Choroid plexus epithelial cell (primary cell): ENCODE data around the gene TTC4.
A peak's percentile ranks its signal among the peaks of the same experiment; 100 is the strongest.

Source experiments
- DNase-seq: peaks from one replicate; pipeline ENCODE4 v3.0.0-alpha.2; 2010; ENCODE audit warnings: low read depth
- H3K4me3 ChIP-seq: 2 replicates; pipeline ENCODE4 v1.5.1; 2011; ENCODE audit warnings: low read depth, mild to moderate bottlenecking, control low read depth, low read length, moderate library complexity
- TF ChIP-seq, protein P1 (sequence below): conservative IDR thresholded peaks from 2 replicates; pipeline ENCODE4 v1.5.1; 2011; ENCODE audit warnings: low read depth, mild to moderate bottlenecking, control low read depth, inconsistent platforms, low read length, moderate library complexity

TTC4 gene, protein sequence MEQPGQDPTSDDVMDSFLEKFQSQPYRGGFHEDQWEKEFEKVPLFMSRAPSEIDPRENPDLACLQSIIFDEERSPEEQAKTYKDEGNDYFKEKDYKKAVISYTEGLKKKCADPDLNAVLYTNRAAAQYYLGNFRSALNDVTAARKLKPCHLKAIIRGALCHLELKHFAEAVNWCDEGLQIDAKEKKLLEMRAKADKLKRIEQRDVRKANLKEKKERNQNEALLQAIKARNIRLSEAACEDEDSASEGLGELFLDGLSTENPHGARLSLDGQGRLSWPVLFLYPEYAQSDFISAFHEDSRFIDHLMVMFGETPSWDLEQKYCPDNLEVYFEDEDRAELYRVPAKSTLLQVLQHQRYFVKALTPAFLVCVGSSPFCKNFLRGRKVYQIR

GRCh38 chr1:54715493-54716298 is at the start of gene TTC4:
TSS of gene TTC4 (plus strand) at chr1:54715861. CDS start at chr1:54715909, 48 bp downstream.
- TF ChIP-seq, protein P1, sequence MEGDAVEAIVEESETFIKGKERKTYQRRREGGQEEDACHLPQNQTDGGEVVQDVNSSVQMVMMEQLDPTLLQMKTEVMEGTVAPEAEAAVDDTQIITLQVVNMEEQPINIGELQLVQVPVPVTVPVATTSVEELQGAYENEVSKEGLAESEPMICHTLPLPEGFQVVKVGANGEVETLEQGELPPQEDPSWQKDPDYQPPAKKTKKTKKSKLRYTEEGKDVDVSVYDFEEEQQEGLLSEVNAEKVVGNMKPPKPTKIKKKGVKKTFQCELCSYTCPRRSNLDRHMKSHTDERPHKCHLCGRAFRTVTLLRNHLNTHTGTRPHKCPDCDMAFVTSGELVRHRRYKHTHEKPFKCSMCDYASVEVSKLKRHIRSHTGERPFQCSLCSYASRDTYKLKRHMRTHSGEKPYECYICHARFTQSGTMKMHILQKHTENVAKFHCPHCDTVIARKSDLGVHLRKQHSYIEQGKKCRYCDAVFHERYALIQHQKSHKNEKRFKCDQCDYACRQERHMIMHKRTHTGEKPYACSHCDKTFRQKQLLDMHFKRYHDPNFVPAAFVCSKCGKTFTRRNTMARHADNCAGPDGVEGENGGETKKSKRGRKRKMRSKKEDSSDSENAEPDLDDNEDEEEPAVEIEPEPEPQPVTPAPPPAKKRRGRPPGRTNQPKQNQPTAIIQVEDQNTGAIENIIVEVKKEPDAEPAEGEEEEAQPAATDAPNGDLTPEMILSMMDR: no peak
- DNase-seq: peak; percentile 79
- H3K4me3 ChIP-seq: peak within 1 kb of the TSS; percentile 96

DNA sequence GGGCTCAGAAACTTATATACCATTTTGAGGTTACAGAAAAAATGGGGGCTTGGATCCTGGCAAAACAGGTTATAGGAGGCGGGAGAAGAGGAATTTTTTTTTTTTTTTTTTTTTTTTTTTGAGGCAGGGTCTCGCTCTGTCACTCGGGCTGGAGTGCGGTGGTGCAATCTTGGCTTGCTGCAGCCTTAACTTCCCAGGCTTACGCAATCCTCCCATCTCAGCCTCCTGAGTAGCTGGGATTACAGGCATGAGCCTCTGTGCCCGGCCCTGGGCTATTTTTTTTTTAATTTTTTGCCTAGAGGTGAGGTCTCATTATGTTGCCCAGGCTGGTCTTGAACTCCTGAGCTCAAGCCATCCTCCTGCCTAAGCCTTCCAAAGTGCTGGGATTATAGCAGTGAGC is 49.3 kb upstream of the TTC4 start:
- no peak for DNase-seq
- no peak overlapping the region for H3K4me3 ChIP-seq
- TF ChIP-seq, protein P1: no peak

- TF ChIP-seq, protein P1: no peak
- DNase-seq: no peak
- H3K4me3 ChIP-seq: no peak overlapping the region
Measured at GRCh38 chr1:54667797-54668196, 47.9 kb upstream of the TTC4 start.

DNA sequence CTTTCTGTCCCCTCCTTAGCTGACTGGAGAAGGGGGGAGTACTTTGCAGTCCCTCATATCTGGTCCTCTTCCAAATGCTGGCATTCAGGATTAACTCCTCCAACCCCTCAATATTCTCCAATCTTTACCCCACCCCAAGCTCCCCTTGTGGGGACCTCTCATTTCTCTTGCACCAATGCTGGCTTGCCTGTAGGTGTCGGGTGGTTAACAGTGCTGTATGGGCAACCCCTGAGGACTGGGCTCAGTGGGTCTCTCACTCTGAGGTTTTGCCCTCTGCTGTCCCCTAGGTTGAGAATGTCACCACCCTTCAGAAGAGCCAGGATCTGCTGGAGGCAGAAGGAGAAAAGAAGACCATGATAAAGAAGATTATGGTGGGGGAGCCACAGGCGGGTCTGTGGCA is 47.1 kb upstream of the TTC4 start:
- DNase-seq: no peak
- no peak overlapping the region for H3K4me3 ChIP-seq
- TF ChIP-seq, protein P1: no peak

DNA sequence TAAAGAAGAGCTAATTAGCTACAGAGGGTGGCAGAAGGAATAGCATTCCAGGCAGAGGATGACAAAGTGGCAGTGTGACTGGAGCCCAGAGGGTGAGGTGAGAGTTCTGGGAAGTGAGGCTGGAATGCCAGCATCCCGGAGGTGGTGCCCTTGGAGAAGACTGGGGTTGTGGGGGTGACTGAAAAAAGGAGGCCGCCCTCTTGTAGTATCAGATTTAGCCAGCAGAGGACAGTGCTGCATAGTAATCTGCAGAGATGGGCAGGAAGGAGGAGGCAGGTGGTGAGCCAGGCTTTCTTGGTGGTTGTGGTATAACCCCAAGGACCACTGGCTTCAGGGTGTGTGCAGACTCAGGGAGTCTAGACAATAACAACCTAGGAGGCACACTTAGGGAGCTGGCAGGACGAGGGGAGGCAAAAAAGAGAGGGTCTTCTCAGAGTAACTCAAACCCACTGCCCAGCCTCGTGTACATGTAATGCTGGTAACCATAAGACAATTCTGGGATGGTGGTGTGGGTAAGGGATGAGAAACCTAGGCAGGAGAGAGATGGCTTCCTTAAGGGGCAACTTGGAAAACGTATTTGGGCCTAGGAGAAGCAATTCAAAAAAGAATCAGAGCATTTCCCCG is 43.6 kb upstream of the TTC4 start:
- no peak overlapping the region for H3K4me3 ChIP-seq
- TF ChIP-seq, protein P1: peak; percentile 96
- peak; percentile 71 for DNase-seq

DNA sequence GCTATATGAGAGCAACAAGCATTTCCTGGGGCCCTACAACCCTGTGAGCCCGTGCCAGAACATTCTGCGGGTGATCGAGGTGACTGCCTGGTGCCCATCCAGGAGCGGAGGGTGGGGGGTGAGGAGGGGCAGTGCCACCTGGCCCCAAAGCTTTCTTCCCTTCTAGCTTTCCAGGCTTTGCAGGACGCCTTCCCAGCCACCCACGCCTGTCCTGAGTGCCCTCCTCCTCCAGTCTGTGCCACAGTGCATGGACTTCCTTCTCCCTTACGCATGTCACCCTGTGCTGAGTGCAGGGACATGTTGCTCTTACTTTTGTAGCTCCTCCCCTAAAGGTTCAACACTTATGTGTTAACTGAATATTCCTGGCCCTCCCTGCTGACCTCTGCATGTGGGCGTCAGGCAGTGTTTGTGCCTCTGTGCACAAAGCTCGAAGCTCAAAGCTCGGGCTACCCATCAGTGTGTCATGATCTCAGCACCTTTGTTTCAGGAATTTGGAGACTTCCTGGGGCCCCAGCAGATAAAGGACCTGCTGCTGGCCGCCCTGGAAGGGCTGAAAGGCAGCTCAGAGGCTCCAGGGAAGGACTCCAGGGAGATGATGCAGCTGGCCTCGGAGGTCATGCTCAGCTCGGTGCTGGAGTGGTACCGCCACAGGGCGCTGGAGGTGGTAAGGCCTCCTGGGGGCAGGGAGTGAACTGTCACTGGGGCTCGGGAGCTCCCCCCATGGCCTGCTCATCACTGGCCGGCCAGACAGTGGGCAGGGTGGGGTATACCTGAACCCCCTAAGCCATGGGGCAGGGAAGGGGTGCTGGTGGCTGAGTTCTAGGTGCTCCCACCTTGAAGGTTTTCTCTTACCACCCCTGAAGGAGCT is 36.7 kb upstream of the TTC4 start:
- no peak for DNase-seq
- TF ChIP-seq, protein P1: no peak

More for the DNA sequence above, 36.7 kb upstream of the TTC4 start:
- no peak overlapping the region for H3K4me3 ChIP-seq
